BE2C (cell line): ENCODE data around the gene ANKHD1.

Experiments used
- DNase-seq: peaks from one replicate; pipeline ENCODE4 v3.0.0-alpha.2; 2020
- H3K27me3 ChIP-seq: fragments of 250-450 bp; sonication (Bioruptor Pico); 2 replicates; pipeline ENCODE4 v1.5.1; 2020; ENCODE audit warnings: mild to moderate bottlenecking
- H3K36me3 ChIP-seq: fragments of 250-450 bp; sonication (Bioruptor Pico); 2 replicates; pipeline ENCODE4 v1.5.1; 2020; ENCODE audit warnings: mild to moderate bottlenecking
- H3K4me1 ChIP-seq: fragments of 250-450 bp; sonication (Bioruptor Pico); 2 replicates; pipeline ENCODE4 v1.5.1; 2020
- H3K4me3 ChIP-seq: 2 replicates; pipeline ENCODE4 v1.5.1; 2011; ENCODE audit warnings: low read depth, low read length
- H3K9me3 ChIP-seq: fragments of 250-450 bp; sonication (Bioruptor Pico); 2 replicates; pipeline ENCODE4 v1.5.1; 2020
- CTCF ChIP-seq: IDR thresholded peaks from 2 replicates; pipeline ENCODE4 v1.5.1; 2012; ENCODE audit warnings: mild to moderate bottlenecking, low read depth, low read length

Gene ANKHD1

GRCh38 chr5:140367256-140368013 lies 34.2 kb upstream of the ANKHD1 start:
- TF ChIP-seq CTCF, result no peak
- no peak for DNase-seq
- Histone ChIP-seq H3K4me1 (no peaks in the 10 kb centered on the region), H3K27me3 (no peaks in the 10 kb centered on the region), H3K9me3 (no peaks in the 10 kb centered on the region), H3K4me3 (no peak overlapping the region), H3K36me3 (no peaks in the 10 kb centered on the region)

- Histone ChIP-seq H3K9me3 (no peaks in the 10 kb centered on the region), H3K36me3 (no peaks in the 10 kb centered on the region), H3K4me1 (no peaks in the 10 kb centered on the region), H3K4me3 (no peak overlapping the region), H3K27me3 (no peaks in the 10 kb centered on the region)
- TF ChIP-seq CTCF, result no peak
- DNase-seq, result no peak
Measured at GRCh38 chr5:140371356-140372151, 30.1 kb upstream of the ANKHD1 start.

GRCh38 chr5:140372971-140373487 lies 28.6 kb upstream of the ANKHD1 start:
- Histone ChIP-seq H3K4me1 (no peaks in the 10 kb centered on the region), H3K9me3 (no peaks in the 10 kb centered on the region), H3K4me3 (no peak overlapping the region), H3K36me3 (no peaks in the 10 kb centered on the region), H3K27me3 (no peaks in the 10 kb centered on the region)
- TF ChIP-seq CTCF, result peak; percentile 93
- peak; percentile 82 for DNase-seq

GRCh38 chr5:140381351-140381750 lies 20.3 kb upstream of the ANKHD1 start:
- Histone ChIP-seq H3K4me3 (no peak overlapping the region), H3K27me3 (no peaks in the 10 kb centered on the region), H3K9me3 (no peaks in the 10 kb centered on the region), H3K36me3 (no peaks in the 10 kb centered on the region), H3K4me1 (no peaks in the 10 kb centered on the region)
- no peak for TF ChIP-seq CTCF
- no peak for DNase-seq

- TF ChIP-seq CTCF, result no peak
- Histone ChIP-seq H3K4me1 (no peaks in the 10 kb centered on the region), H3K4me3 (no peak overlapping the region), H3K36me3 (no peaks in the 10 kb centered on the region), H3K9me3 (no peaks in the 10 kb centered on the region), H3K27me3 (no peaks in the 10 kb centered on the region)
- DNase-seq, result no peak
Measured at GRCh38 chr5:140381972-140382371, 19.7 kb upstream of the ANKHD1 start.

GRCh38 chr5:140382866-140383265 lies 18.8 kb upstream of the ANKHD1 start:
- no peaks in the 10 kb centered on the region for H3K4me1 ChIP-seq
- DNase-seq, result no peak
- no peak for TF ChIP-seq CTCF
- no peak overlapping the region for H3K4me3 ChIP-seq
- H3K36me3 ChIP-seq, result no peaks in the 10 kb centered on the region
- H3K9me3 ChIP-seq, result no peaks in the 10 kb centered on the region
- H3K27me3 ChIP-seq, result no peaks in the 10 kb centered on the region
